Right atrium auricular region (tissue), 2 donors: ENCODE data around the gene CD300LF. TPM values are rescaled to one million over a fixed set of nuclear protein-coding genes. Genes with fewer than 3 reads are reported as not detected.
A peak's percentile ranks its signal among the peaks of the same experiment; 100 is the strongest.

Experiments
- DNase-seq: peaks from one replicate; pipeline ENCODE4 v3.0.0-alpha.2; 2019; ENCODE audit warnings: low spot score
- H3K27ac ChIP-seq, 2 donors: fragments of 200-600 bp; sonication (generic); 1 replicate in 1 of 2; 2 replicates in 1 of 2; pipeline ENCODE4 v1.5.1; 2016 to 2019
- H3K27me3 ChIP-seq, 2 donors: fragments of 200-600 bp; sonication (generic); one replicate each; pipeline versions ENCODE4 v1.5.1 to v1.6.0; 2017 to 2019
- H3K36me3 ChIP-seq: fragments of 200-600 bp; sonication (generic); one replicate; pipeline ENCODE4 v1.5.1; 2016
- H3K4me1 ChIP-seq, 2 donors: fragments of 200-600 bp; sonication (generic); one replicate each; pipeline versions ENCODE4 v1.5.1 to v1.6.0; 2017 to 2019
- H3K4me3 ChIP-seq, 2 donors: fragments of 200-600 bp; sonication (generic); 1 replicate in 1 of 2; 2 replicates in 1 of 2; pipeline ENCODE4 v1.5.1; 2017 to 2019; ENCODE audit warnings: mild to moderate bottlenecking in 1 of 2, moderate library complexity in 1 of 2
- H3K9me3 ChIP-seq, 2 donors: fragments of 200-600 bp; sonication (generic); one replicate each; pipeline ENCODE4 v1.5.1; 2019
- CTCF ChIP-seq, 2 donors: fragments of 200-600 bp; sonication (generic); IDR thresholded peaks; one replicate each; pipeline ENCODE4 v1.5.1; 2019; ENCODE audit warnings: antibody characterized with exemption in 2 of 2
- total RNA-seq, 2 donors: library from RNA; depleted of rRNA; stranded (reverse); fragments of >200 nt; gene quantifications; one replicate each; pipeline ENCODE4 v1.1.0, GENCODE V29; 2016

Gene CD300LF
- total RNA-seq, 2 donors from 2014 or later = 0.71 TPM; not detected in 1

GRCh38 chr17:74759243-74759801 lies 46.6 kb upstream of the CD300LF start:
- TF ChIP-seq CTCF (IDR thresholded peaks at IDR 0.05) = no peak
- Histone ChIP-seq H3K4me3 (no peak overlapping the region), H3K27ac (no peak overlapping the region), H3K9me3 (no peaks in the 10 kb centered on the region), H3K4me1 (peaks cover 0 to 71% of the 10 kb centered on the region in 2 donors), H3K27me3 (no peaks in the 10 kb centered on the region), H3K36me3 (no peaks in the 10 kb centered on the region)
- no peak for DNase-seq

- Histone ChIP-seq H3K4me3 (no peak overlapping the region), H3K36me3 (no peaks in the 10 kb centered on the region), H3K4me1 (peaks cover 0 to 70% of the 10 kb centered on the region in 2 donors), H3K27me3 (no peaks in the 10 kb centered on the region), H3K9me3 (no peaks in the 10 kb centered on the region), H3K27ac (peak overlapping the region in 1 of 2 donors; percentile 40)
- TF ChIP-seq CTCF (IDR thresholded peaks at IDR 0.05) = no peak
- DNase-seq = no peak
These were observed 46.1 kb upstream of the CD300LF start for GRCh38 chr17:74758848-74759168.

GRCh38 chr17:74757931-74758847 lies 45.5 kb upstream of the CD300LF start:
- H3K9me3 ChIP-seq = no peaks in the 10 kb centered on the region
- H3K36me3 ChIP-seq = no peaks in the 10 kb centered on the region
- H3K4me3 ChIP-seq = peak overlapping the region in 1 of 2 donors; percentile 19
- DNase-seq = no peak
- H3K4me1 ChIP-seq = peaks cover 0 to 64% of the 10 kb centered on the region in 2 donors
- TF ChIP-seq CTCF (IDR thresholded peaks at IDR 0.05) = no peak
- H3K27ac ChIP-seq = peak overlapping the region; percentile 40 to 43
- H3K27me3 ChIP-seq = no peaks in the 10 kb centered on the region

- Histone ChIP-seq H3K27ac (peak overlapping the region; percentile 40 to 43), H3K4me1 (peaks cover 0 to 58% of the 10 kb centered on the region in 2 donors), H3K9me3 (no peaks in the 10 kb centered on the region), H3K27me3 (no peaks in the 10 kb centered on the region), H3K36me3 (no peaks in the 10 kb centered on the region), H3K4me3 (no peak overlapping the region)
- TF ChIP-seq CTCF (IDR thresholded peaks at IDR 0.05) = no peak
- DNase-seq = no peak
These were observed 44.8 kb upstream of the CD300LF start for GRCh38 chr17:74757502-74757901.

GRCh38 chr17:74756891-74757290 lies 44.2 kb upstream of the CD300LF start:
- Histone ChIP-seq H3K4me3 (no peak overlapping the region), H3K9me3 (no peaks in the 10 kb centered on the region), H3K27me3 (no peaks in the 10 kb centered on the region), H3K27ac (no peak overlapping the region), H3K36me3 (no peaks in the 10 kb centered on the region), H3K4me1 (peaks cover 0 to 54% of the 10 kb centered on the region in 2 donors)
- TF ChIP-seq CTCF (IDR thresholded peaks at IDR 0.05) = no peak
- DNase-seq = no peak
